Activated CD8-positive, alpha-beta memory T cell treated with anti-CD3 and anti-CD28 coated beads, Interleukin-2, amount 50 U/mL, for 1 hour (primary cell): ENCODE measurements around the gene PRAMEF5.
"Not testable (repeated sequence)": the region's sequence is repeated elsewhere in the genome, so short reads cannot be mapped to it uniquely, and the experiment has no call there.

Experiments used
- DNase-seq: peaks from one replicate; pipeline ENCODE4 v3.0.0-alpha.2; 2020; ENCODE audit errors: extremely low read depth

Gene PRAMEF5

DNA sequence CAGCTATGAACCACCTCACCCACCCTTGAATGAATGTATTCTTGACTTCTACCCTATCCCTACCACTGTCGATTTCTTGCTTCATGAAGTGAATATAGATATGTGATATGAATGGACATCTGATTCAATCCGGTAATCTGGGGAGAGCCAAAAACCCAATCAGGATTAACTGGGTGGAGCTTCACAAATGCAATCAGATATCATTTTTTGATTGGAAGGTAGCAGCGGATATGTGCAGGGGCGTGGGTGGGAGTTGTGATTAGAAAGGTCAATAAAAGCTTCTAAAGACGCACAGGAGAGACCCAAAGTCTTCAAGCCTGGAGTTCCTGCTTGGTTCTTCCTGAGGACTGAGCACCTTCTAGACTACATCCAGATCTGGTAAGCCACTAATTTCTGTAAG, at the start of gene PRAMEF5:
Gene PRAMEF5 (plus strand): TSS at position 301 of the 400 bp plus-strand sequence. CDS start 5,071 bp downstream, outside the sequence.
- DNase-seq, result not testable (repeated sequence)

- not testable (repeated sequence) for DNase-seq
These were observed 45.3 kb upstream of the PRAMEF5 start for GRCh38 chr1:13208712-13209111.

- not testable (repeated sequence) for DNase-seq
These were observed 37.4 kb upstream of the PRAMEF5 start for GRCh38 chr1:13216619-13217018.

DNA sequence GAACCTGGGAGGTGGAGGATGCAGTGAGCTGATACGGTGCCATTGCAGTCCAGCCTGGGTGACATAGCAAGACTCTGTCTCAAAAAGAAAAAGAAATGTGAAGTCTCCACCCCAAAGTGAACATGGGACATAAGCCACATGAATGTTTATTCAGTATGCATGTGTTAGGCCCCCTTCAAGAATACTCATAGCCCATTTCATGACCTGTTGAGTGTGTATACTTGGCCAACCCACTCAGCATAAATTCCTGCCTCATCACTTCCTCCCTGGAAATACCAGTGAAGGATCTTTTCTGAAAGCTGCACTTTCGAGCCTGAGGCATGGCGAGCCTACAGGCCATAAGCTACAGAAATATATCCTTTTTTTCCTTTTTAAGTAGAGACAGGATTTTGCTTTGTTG, 34.8 kb upstream of the PRAMEF5 start:
- DNase-seq, result not testable (repeated sequence)

GRCh38 chr1:13222788-13223187, 31.2 kb upstream of the PRAMEF5 start:
- not testable (repeated sequence) for DNase-seq

GRCh38 chr1:13224480-13225060, 29.4 kb upstream of the PRAMEF5 start:
- DNase-seq, result no peak

DNA sequence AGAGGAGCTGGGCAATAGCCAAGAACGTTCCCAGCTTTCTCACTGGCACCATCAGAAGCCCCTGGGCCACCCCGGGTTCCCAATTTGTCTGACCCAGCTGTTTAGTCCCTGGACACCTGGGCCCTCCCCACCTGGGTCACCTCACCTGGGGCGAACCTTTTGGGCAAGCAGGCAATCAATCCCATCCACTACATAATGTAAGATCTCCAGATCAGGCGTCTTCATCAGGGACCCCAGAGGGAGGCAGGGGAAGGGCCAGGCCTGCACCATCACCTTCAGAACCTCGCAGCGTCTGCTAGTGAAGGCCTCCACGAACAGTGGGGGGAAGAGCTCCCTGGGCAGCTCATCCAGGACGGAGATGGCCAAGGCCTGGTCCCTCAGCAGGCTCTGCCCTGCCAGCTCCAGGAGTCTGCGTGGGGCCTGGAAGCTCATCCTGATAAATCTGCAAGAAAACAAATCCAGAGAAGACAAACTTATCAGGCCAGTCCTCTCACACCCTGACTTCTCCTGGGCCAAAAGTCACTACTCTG, 28.3 kb upstream of the PRAMEF5 start, which contains the start of gene PRAMEF18:
Gene PRAMEF18 (minus strand): TSS at position 480 of the 530 bp plus-strand sequence. CDS start 48 bp downstream, at position 432.
- not testable (repeated sequence) for DNase-seq

GRCh38 chr1:13227271-13228055, 26.5 kb upstream of the PRAMEF5 start:
- DNase-seq, result not testable (repeated sequence)

- DNase-seq, result no peak
These were observed 25.6 kb upstream of the PRAMEF5 start for GRCh38 chr1:13228343-13228781.

DNA sequence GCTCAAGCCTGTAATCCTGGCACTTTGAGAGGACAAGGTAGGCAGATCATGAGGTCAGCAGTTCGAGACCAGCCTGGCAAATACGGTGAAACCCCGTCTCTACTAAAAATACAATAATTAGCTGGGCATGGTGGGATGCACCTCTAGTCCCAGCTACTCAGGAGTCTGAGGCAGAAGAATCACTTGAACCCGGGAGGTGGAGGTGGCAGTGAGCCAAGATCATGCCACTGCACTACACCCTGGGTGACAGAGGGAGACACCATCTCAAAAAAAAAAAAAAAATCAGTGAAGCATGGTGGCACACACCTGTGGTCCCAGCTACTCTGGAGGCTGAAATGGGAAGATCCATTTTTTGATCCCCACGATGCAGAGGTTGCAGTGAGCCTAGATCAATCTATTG, 23.9 kb upstream of the PRAMEF5 start:
- DNase-seq, result not testable (repeated sequence)

- DNase-seq, result not testable (repeated sequence)
These were observed 23.4 kb upstream of the PRAMEF5 start for GRCh38 chr1:13230601-13231000.

DNA sequence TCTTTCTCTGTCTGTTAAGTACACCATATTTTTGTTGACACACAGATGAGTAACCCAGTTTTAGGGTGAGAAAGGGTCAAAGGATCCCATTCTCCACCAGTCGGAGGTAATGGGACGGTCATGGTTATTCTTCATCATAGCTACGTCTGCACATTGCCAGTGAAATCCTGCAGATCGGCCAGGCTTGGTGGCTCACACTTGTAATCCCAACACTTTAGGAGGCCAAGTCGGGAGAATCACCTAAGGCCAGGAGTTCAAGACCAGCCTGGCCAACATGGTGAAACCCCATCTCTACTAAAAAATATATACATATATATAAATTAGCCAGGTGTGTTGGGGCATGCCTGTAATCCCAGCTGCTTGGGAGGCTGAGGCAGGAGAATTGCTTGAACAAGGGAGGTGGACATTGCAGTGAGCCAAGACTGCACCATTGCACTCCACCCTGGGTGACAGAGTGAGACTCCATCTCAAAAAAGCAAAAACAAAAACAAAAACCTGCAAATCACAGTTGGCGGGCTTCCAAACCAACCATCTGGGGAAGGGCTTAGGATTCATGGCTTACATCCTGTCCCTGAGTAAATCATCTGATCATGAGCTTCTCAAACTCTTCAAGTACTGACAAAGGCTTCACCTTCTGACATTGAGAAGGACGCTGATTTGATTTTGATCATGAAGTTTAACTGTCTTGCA, 22.8 kb upstream of the PRAMEF5 start:
- not testable (repeated sequence) for DNase-seq

DNA sequence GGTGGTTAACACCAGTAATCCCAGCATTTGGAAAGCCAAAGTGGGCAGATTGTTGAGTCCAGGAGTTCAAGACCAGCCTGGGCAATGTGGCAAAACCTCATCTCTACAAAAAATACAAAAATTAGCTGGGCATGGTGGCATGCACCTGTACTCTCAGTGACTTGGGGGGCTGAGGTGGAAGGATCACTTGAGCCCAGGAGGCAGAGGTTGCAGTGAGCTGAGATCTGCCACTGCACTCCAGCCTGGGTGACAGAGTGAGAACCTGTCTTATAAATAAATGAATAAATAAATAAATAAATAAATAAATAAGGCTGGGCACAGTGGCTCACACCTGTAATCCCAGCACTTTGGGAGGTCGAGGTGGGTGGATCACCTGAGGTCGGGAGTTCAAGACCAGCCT, 21.9 kb upstream of the PRAMEF5 start:
- DNase-seq, result not testable (repeated sequence)

DNA sequence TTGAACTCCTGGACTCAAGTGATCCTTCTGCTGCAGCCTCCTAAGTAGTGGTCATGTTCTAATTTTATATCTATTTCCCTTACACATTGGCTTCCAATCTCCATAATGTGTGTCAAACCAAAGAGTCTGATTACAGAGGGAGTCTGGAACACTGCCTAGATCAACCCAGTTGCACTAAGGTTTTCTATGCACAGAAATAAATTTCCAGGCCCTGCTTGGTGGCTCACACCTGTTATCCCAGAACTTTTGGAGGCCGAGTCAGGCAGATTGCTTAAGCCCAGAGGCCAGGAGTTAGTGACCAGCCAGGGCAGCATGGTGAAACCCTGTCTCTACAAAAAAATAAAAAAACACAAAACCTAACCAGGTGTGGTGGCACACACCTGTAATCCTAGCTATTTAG, 19.9 kb upstream of the PRAMEF5 start:
- not testable (repeated sequence) for DNase-seq

- not testable (repeated sequence) for DNase-seq
These were observed 16.4 kb upstream of the PRAMEF5 start for GRCh38 chr1:13237572-13237971.

DNA sequence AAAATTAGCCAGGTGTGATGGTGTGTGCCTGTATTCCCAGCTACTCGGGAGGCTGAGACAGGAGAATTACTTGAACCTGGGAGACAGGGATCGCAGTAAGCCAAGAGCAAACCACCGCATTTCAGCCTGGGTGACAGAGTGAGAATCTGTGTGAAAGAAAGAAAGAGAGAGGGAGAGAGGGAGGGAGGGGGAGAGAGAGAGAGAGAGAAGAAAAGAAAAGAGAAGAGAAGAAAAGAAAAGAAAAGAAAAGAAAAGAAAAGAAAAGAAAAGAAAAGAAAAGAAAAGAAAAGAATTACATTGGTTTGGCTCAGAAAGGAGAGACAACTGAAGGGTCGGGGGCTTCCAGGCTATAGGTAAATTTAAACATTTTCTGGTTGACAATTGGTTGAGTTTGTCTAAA, 14.4 kb upstream of the PRAMEF5 start:
- DNase-seq, result not testable (repeated sequence)

- DNase-seq, result not testable (repeated sequence)
These were observed 10.3 kb upstream of the PRAMEF5 start for GRCh38 chr1:13243536-13244263.

GRCh38 chr1:13245841-13246553, 8.0 kb upstream of the PRAMEF5 start:
- not testable (repeated sequence) for DNase-seq

- not testable (repeated sequence) for DNase-seq
These were observed 7.5 kb upstream of the PRAMEF5 start for GRCh38 chr1:13246554-13246871.

- DNase-seq, result not testable (repeated sequence)
These were observed 6.9 kb upstream of the PRAMEF5 start for GRCh38 chr1:13247122-13247521.

DNA sequence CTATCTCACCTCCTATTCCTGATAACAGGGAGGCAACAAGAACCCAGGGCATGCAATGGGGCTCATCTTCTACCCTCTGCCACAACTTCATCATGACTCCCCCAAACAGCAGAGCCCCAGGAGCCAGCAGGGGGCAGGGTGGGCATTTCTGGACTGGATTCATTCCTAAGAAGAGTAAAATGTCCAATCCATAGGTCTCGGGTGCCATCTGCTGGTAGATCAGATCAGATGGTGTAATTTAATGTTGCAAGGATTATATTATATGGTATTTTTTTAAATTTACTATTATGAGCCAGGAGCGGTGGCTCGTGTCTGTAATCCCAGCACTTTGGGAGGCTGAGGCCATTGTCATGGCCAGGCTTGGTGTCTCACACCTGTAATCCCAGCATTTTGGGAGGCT, 11.1 kb downstream of the PRAMEF5 start:
- DNase-seq, result not testable (repeated sequence)
